Tibial artery (tissue), 4 donors: ENCODE measurements around the gene PPFIA4.

Experiments
- DNase-seq, 2 donors: peaks; one replicate each; pipeline ENCODE4 v3.0.0-alpha.2; 2019
- H3K27ac ChIP-seq, 2 donors: fragments of 200-600 bp; sonication (generic) in 1 of 2; 1 replicate in 1 of 2; 2 replicates in 1 of 2; pipeline ENCODE4 v1.5.1; 2018 to 2019; ENCODE audit warnings: mild to moderate bottlenecking in 1 of 2
- H3K27me3 ChIP-seq, 2 donors: fragments of 200-600 bp; sonication (generic) in 1 of 2; one replicate each; pipeline versions ENCODE4 v1.5.1 to v1.6.0; 2016 to 2019
- H3K36me3 ChIP-seq, 3 donors: fragments of 200-600 bp; sonication (generic) in 2 of 3; one replicate each; pipeline ENCODE4 v1.5.1; 2016 to 2019; ENCODE audit warnings: mild to moderate bottlenecking in 2 of 3
- H3K4me1 ChIP-seq, 4 donors: fragments of 200-600 bp; sonication (generic) in 2 of 4; 1 replicate in 3 of 4; 2 replicates in 1 of 4; pipeline ENCODE4 v1.5.1; 2016 to 2019
- H3K4me3 ChIP-seq, 2 donors: fragments of 200-600 bp; sonication (generic) in 1 of 2; 1 replicate in 1 of 2; 2 replicates in 1 of 2; pipeline ENCODE4 v1.5.1; 2018 to 2019; ENCODE audit warnings: mild to moderate bottlenecking in 2 of 2
- H3K9me3 ChIP-seq, 3 donors: fragments of 200-600 bp; sonication (generic) in 1 of 3; one replicate each; pipeline ENCODE4 v1.5.1; 2016 to 2019
- CTCF ChIP-seq, 2 experiments: fragments of 200-600 bp in 1 of 2; fragments of 450-650 bp in 1 of 2; IDR thresholded peaks; one replicate each; pipeline ENCODE4 v1.5.1; 2017 to 2019; ENCODE audit warnings: antibody characterized with exemption in 2 of 2, mild to moderate bottlenecking in 1 of 2, moderate library complexity in 1 of 2
- intact Hi-C: fragments of 100-400 bp; cut with DNase I; formaldehyde crosslinking; loops from one replicate; pipeline ENCODE4 v1.15.0; 2023; ENCODE audit warnings: low total_unique reads

The PPFIA4 gene

GRCh38 chr1:203054642-203055041, 28.4 kb downstream of the PPFIA4 start:
- DNase-seq, result no peak
- Histone ChIP-seq H3K36me3 (peaks cover 0 to 6% (median 6%) of the 10 kb centered on the region in 3 donors), H3K27ac (no peak overlapping the region), H3K27me3 (no peaks in the 10 kb centered on the region), H3K4me1 (no peaks in the 10 kb centered on the region), H3K9me3 (no peaks in the 10 kb centered on the region), H3K4me3 (no peak overlapping the region)
- intact Hi-C loops, result no loop called here
- TF ChIP-seq CTCF (IDR thresholded peaks at IDR 0.05), result no peak

GRCh38 chr1:203055161-203055799, 29.0 kb downstream of the PPFIA4 start:
- Histone ChIP-seq H3K4me1 (no peaks in the 10 kb centered on the region), H3K9me3 (no peaks in the 10 kb centered on the region), H3K27me3 (no peaks in the 10 kb centered on the region), H3K4me3 (no peak overlapping the region), H3K36me3 (peaks cover 0 to 6% (median 6%) of the 10 kb centered on the region in 3 donors), H3K27ac (no peak overlapping the region)
- TF ChIP-seq CTCF (IDR thresholded peaks at IDR 0.05), result no peak
- no peak for DNase-seq
- intact Hi-C loops, result no loop called here

- H3K36me3 ChIP-seq, result peaks cover 0 to 6% (median 6%) of the 10 kb centered on the region in 3 donors
- intact Hi-C loops, result no loop called here
- TF ChIP-seq CTCF (IDR thresholded peaks at IDR 0.05), result no peak
- no peak overlapping the region for H3K4me3 ChIP-seq
- H3K27me3 ChIP-seq, result no peaks in the 10 kb centered on the region
- no peak overlapping the region for H3K27ac ChIP-seq
- H3K9me3 ChIP-seq, result no peaks in the 10 kb centered on the region
- no peak for DNase-seq
- no peaks in the 10 kb centered on the region for H3K4me1 ChIP-seq
Observed at GRCh38 chr1:203056012-203056411, 29.7 kb downstream of the PPFIA4 start.

GRCh38 chr1:203056516-203056915, 30.2 kb downstream of the PPFIA4 start:
- no peaks in the 10 kb centered on the region for H3K9me3 ChIP-seq
- no peak overlapping the region for H3K27ac ChIP-seq
- TF ChIP-seq CTCF (IDR thresholded peaks at IDR 0.05), result no peak
- no peaks in the 10 kb centered on the region for H3K27me3 ChIP-seq
- intact Hi-C loops, result no loop called here
- H3K4me3 ChIP-seq, result no peak overlapping the region
- H3K4me1 ChIP-seq, result no peaks in the 10 kb centered on the region
- H3K36me3 ChIP-seq, result peaks cover 0 to 6% (median 6%) of the 10 kb centered on the region in 3 donors
- no peak for DNase-seq

- no peaks in the 10 kb centered on the region for H3K9me3 ChIP-seq
- no peak overlapping the region for H3K27ac ChIP-seq
- no peak for TF ChIP-seq CTCF (IDR thresholded peaks at IDR 0.05)
- no peak overlapping the region for H3K4me3 ChIP-seq
- no peak for DNase-seq
- intact Hi-C loops, result no loop called here
- H3K36me3 ChIP-seq, result peaks cover 0 to 6% (median 6%) of the 10 kb centered on the region in 3 donors
- H3K27me3 ChIP-seq, result no peaks in the 10 kb centered on the region
- no peaks in the 10 kb centered on the region for H3K4me1 ChIP-seq
Observed at GRCh38 chr1:203057911-203058675, 31.8 kb downstream of the PPFIA4 start.
